CD4-positive, alpha-beta T cell treated with Interleukin-6 at 100 ng/mL for 8 hours (primary cell): ENCODE results near the gene GOLGB1.

Experiments used
- DNase-seq: peaks from one replicate; pipeline ENCODE4 v3.0.0-alpha.2; 2020; ENCODE audit warnings: mixed read lengths, low spot score

GOLGB1 gene

GRCh38 chr3:121677141-121677540 lies 72.4 kb downstream of the GOLGB1 start:
- no peak for DNase-seq

GRCh38 chr3:121670676-121671075 lies 78.9 kb downstream of the GOLGB1 start:
- DNase-seq, result no peak

- DNase-seq, result no peak
These were observed 82.2 kb downstream of the GOLGB1 start for GRCh38 chr3:121667333-121667732.

- no peak for DNase-seq
These were observed 84.1 kb downstream of the GOLGB1 start for GRCh38 chr3:121665488-121665887.

GRCh38 chr3:121663171-121663847 lies 86.2 kb downstream of the GOLGB1 start:
- DNase-seq, result no peak

GRCh38 chr3:121662742-121663141 lies 86.8 kb downstream of the GOLGB1 start:
- no peak for DNase-seq

- no peak for DNase-seq
These were observed 88.2 kb downstream of the GOLGB1 start for GRCh38 chr3:121661376-121661775.

- DNase-seq, result peak; percentile 75
These were observed 89.0 kb downstream of the GOLGB1 start, which contains the start of gene HCLS1 for GRCh38 chr3:121660356-121661171. TSS of gene HCLS1 (minus strand) at chr3:121660903. CDS start at chr3:121658347, 2,556 bp downstream.

GRCh38 chr3:121659586-121659985 lies 90.0 kb downstream of the GOLGB1 start:
- DNase-seq, result no peak

- no peak for DNase-seq
These were observed 90.7 kb downstream of the GOLGB1 start for GRCh38 chr3:121658716-121659435.

- peak; percentile 28 for DNase-seq
These were observed 94.8 kb downstream of the GOLGB1 start for GRCh38 chr3:121654493-121655385.

GRCh38 chr3:121651684-121652083 lies 97.9 kb downstream of the GOLGB1 start:
- no peak for DNase-seq

- no peak for DNase-seq
These were observed 99.9 kb downstream of the GOLGB1 start for GRCh38 chr3:121649645-121650044.

GRCh38 chr3:121648219-121648958 lies 101.2 kb downstream of the GOLGB1 start:
- no peak for DNase-seq

- no peak for DNase-seq
These were observed 104.5 kb downstream of the GOLGB1 start for GRCh38 chr3:121645054-121645453.

- no peak for DNase-seq
These were observed 106.8 kb downstream of the GOLGB1 start for GRCh38 chr3:121642601-121643314.

GRCh38 chr3:121641127-121641526 lies 108.4 kb downstream of the GOLGB1 start:
- no peak for DNase-seq

- no peak for DNase-seq
These were observed 111.6 kb downstream of the GOLGB1 start for GRCh38 chr3:121637922-121638321.

GRCh38 chr3:121630355-121630754 lies 119.2 kb downstream of the GOLGB1 start:
- no peak for DNase-seq

- DNase-seq, result no peak
These were observed 119.9 kb downstream of the GOLGB1 start for GRCh38 chr3:121629601-121630000.
